HepG2 (cell line): Measurements from ENCODE around the gene DIP2C. TPM values are rescaled to one million over a fixed set of nuclear protein-coding genes. Genes with fewer than 3 reads are reported as not detected.

ENCODE experiments used
- ATAC-seq: fragments of 200-7000 bp; cut with Tn5 transposase; 3 replicates; pipeline ENCODE4 v1.9.1; 2020; ENCODE audit warnings: mild to moderate bottlenecking, moderate library complexity
- BruUV-seq: library from RNA; stranded (reverse); fragments of 400-500 nt; replicated peaks from 2 replicates; lab custom pipeline; 2021; lab: Mats Ljungman, UMichigan
- CTCF ChIA-PET: fragments of 300-600 bp; formaldehyde crosslinking; extraction: SDS; loops from one replicate; lab custom pipeline; 2021; ENCODE audit warnings: low total read pairs, inconsistent platforms, low intra/inter-chr PET ratio; lab: Yijun Ruan, JAX
- POLR2A ChIA-PET: fragments of 350-600 bp; sonication (Branson Sonifier 250); formaldehyde crosslinking; loops from one replicate; lab custom pipeline; 2020; ENCODE audit warnings: antibody characterized with exemption, inconsistent platforms; lab: Yijun Ruan, JAX
- DNase-seq: peaks from one replicate; pipeline ENCODE4 v3.0.0-alpha.2; 2015; ENCODE audit warnings: low spot score
- FAIRE-seq: peaks from 3 replicates; lab custom pipeline; 2011; peaks lifted over from hg19 to GRCh38; lab: Jason Lieb, UNC
- H2AFZ ChIP-seq: one replicate; pipeline ENCODE4 v1.6.1; 2011; ENCODE audit warnings: low read length, inconsistent platforms
- H3K27ac ChIP-seq: fragments of 300-600 bp; 3 replicates; pipeline ENCODE4 v1.8.0; 2011; ENCODE audit warnings: mixed run types, mild to moderate bottlenecking, mixed read lengths, low read length, inconsistent platforms; ENCODE audit not compliant: insufficient read depth; ENCODE audit errors: extremely low read length
- H3K27me3 ChIP-seq, 2 experiments: fragments of 200-600 bp in 1 of 2; 2 replicates in 1 of 2; 3 replicates in 1 of 2; pipeline versions ENCODE4 v1.6.0 to v1.8.0; 2011; ENCODE audit warnings: low read length in 2 of 2, mild to moderate bottlenecking in 2 of 2, moderate library complexity in 2 of 2, inconsistent platforms in 1 of 2; ENCODE audit not compliant: insufficient read depth in 2 of 2, control insufficient read depth in 1 of 2
- H3K36me3 ChIP-seq, 2 experiments: fragments of 200-600 bp in 1 of 2; replicated peaks in 1 of 2; 2 replicates in 1 of 2; 3 replicates in 1 of 2; pipeline versions ENCODE4 v1.5.1 to v1.8.0; 2011; ENCODE audit warnings: low read length in 2 of 2, inconsistent platforms in 1 of 2; ENCODE audit not compliant: insufficient read depth in 2 of 2, control insufficient read depth in 1 of 2
- H3K4me1 ChIP-seq: 2 replicates; pipeline ENCODE4 v1.5.1; 2012; ENCODE audit warnings: low read length, inconsistent platforms; ENCODE audit not compliant: insufficient read depth
- H3K4me2 ChIP-seq: 2 replicates; pipeline ENCODE4 v1.6.0; 2011; ENCODE audit warnings: low read depth, low read length, inconsistent platforms
- H3K4me3 ChIP-seq, 3 experiments: fragments of 200-600 bp in 1 of 3; sonication (generic), shearing (Covaris generic) in 1 of 3; replicated peaks in 1 of 3; 2 replicates each; pipeline ENCODE4 v1.5.1; 2011 to 2016; ENCODE audit warnings: low read length in 3 of 3, inconsistent platforms in 2 of 3, low read depth in 2 of 3, mild to moderate bottlenecking in 2 of 3, control low read depth in 1 of 3, mixed read lengths in 1 of 3; ENCODE audit not compliant: insufficient read depth in 1 of 3
- H3K79me2 ChIP-seq: one replicate; pipeline ENCODE4 v1.6.1; 2011; ENCODE audit warnings: low read length, inconsistent platforms; ENCODE audit not compliant: insufficient read depth
- H3K9ac ChIP-seq: 2 replicates; pipeline ENCODE4 v1.6.0; 2011; ENCODE audit warnings: mild to moderate bottlenecking, low read depth, low read length, inconsistent platforms; ENCODE audit not compliant: insufficient read depth
- H3K9me3 ChIP-seq: 2 replicates; pipeline ENCODE4 v1.5.1; 2012; ENCODE audit warnings: mild to moderate bottlenecking, low read length
- H4K20me1 ChIP-seq: 2 replicates; pipeline ENCODE4 v1.6.0; 2011; ENCODE audit warnings: inconsistent platforms, mild to moderate bottlenecking, low read length, moderate library complexity; ENCODE audit not compliant: insufficient read depth
- ARNT ChIP-seq: fragments of 450-650 bp; IDR thresholded peaks from 2 replicates; pipeline ENCODE4 v1.6.1; 2017
- EP300 ChIP-seq, 3 experiments: sonication (generic) in 1 of 3; formaldehyde crosslinking in 1 of 3; IDR thresholded peaks; 2 replicates each; pipeline versions ENCODE4 v1.5.1 to v1.6.1; 2011 to 2020; ENCODE audit warnings: low read depth in 2 of 3, low read length in 2 of 3, borderline replicate concordance in 1 of 3, improper control_type of control experiment in 1 of 3, mild to moderate bottlenecking in 1 of 3, missing genetic modification reagents in 1 of 3, moderate library complexity in 1 of 3
- FOXK1 ChIP-seq: sonication (generic); formaldehyde crosslinking; IDR thresholded peaks from 2 replicates; pipeline ENCODE4 v1.4.0; 2020; ENCODE audit warnings: low read depth, missing genetic modification reagents, borderline replicate concordance
- NFKB2 ChIP-seq: sonication (generic); formaldehyde crosslinking; IDR thresholded peaks from 2 replicates; pipeline ENCODE4 v1.4.0; 2020; ENCODE audit warnings: missing genetic modification reagents, borderline replicate concordance
- PCBP2 ChIP-seq: fragments of 200-400 bp; formaldehyde crosslinking; optimal IDR thresholded peaks from 2 replicates; pipeline ENCODE3; 2018; ENCODE audit warnings: low read length, low read depth; ENCODE audit not compliant: poor library complexity, severe bottlenecking
- PRDM15 ChIP-seq: sonication (generic); formaldehyde crosslinking; IDR thresholded peaks from 2 replicates; pipeline ENCODE4 v1.4.0; 2020; ENCODE audit warnings: missing genetic modification reagents
- RFXAP ChIP-seq: sonication (generic); formaldehyde crosslinking; IDR thresholded peaks from 2 replicates; pipeline ENCODE4 v1.4.0; 2020; ENCODE audit warnings: missing genetic modification reagents, borderline replicate concordance
- ZBTB37 ChIP-seq: sonication (generic); formaldehyde crosslinking; IDR thresholded peaks from 2 replicates; pipeline ENCODE4 v1.4.0; 2020; ENCODE audit warnings: mild to moderate bottlenecking, missing genetic modification reagents
- ZMYM2 ChIP-seq: sonication (generic); formaldehyde crosslinking; IDR thresholded peaks from 2 replicates; pipeline ENCODE4 v1.8.0; 2022; ENCODE audit warnings: mild to moderate bottlenecking, missing genetic modification reagents
- ZNF337 ChIP-seq: sonication (generic); formaldehyde crosslinking; IDR thresholded peaks from 2 replicates; pipeline ENCODE4 v1.5.1; 2020; ENCODE audit warnings: missing genetic modification reagents, low read depth, mild to moderate bottlenecking, borderline replicate concordance
- ZNF512B ChIP-seq: sonication (generic); formaldehyde crosslinking; IDR thresholded peaks from 2 replicates; pipeline ENCODE4 v1.5.1; 2020; ENCODE audit warnings: missing genetic modification reagents, mild to moderate bottlenecking, borderline replicate concordance
- ZNF577 ChIP-seq: sonication (generic); formaldehyde crosslinking; IDR thresholded peaks from 2 replicates; pipeline ENCODE4 v1.4.0; 2020; ENCODE audit warnings: mild to moderate bottlenecking, low read depth, missing genetic modification reagents, borderline replicate concordance
- ZNF607 ChIP-seq: sonication (generic); formaldehyde crosslinking; IDR thresholded peaks from 2 replicates; pipeline ENCODE4 v1.5.1; 2020; ENCODE audit warnings: missing genetic modification reagents, mild to moderate bottlenecking, borderline replicate concordance
- ZNF878 ChIP-seq: sonication (generic); formaldehyde crosslinking; IDR thresholded peaks from 2 replicates; pipeline ENCODE4 v1.8.1; 2023; ENCODE audit warnings: mild to moderate bottlenecking, missing genetic modification reagents, moderate library complexity
- WGBS: methylation state at CpG from one replicate; pipeline ENCODE4 v1.1.6; 2017; ENCODE audit warnings: low lambda C conversion rate; 5-methylcytosine and 5-hydroxymethylcytosine counted together
- in situ Hi-C: cut with HindIII; loops from 2 replicates; pipeline ENCODE4 v1.10.0; 2017; ENCODE audit warnings: low pct_unique_long_range_greater_than_20kb; ENCODE audit not compliant: extremely low pct_ligation_motif_present
- intact Hi-C: fragments of 100-400 bp; cut with micrococcal nuclease; formaldehyde crosslinking; loops from one replicate; pipeline ENCODE4 v1.10.0; 2022; ENCODE audit not compliant: unreplicated experiment
- polyA plus RNA-seq, 8 experiments: library from polyadenylated mRNA; depleted of rRNA in 3 of 8; stranded (reverse) in 7 of 8; unstranded in 1 of 8; fragments of >200 nt; fragmentation: Illumina TruSeq in 4 of 8; extraction: Trizol in 4 of 8; gene quantifications; 2 replicates each; pipeline versions ENCODE4 v1.2.1 to v1.2.3, GENCODE V29; 2011 to 2016; ENCODE audit warnings: low read depth in 4 of 8, missing spikeins in 1 of 8, mixed read lengths in 1 of 8; ENCODE audit not compliant: insufficient read depth in 1 of 8
- total RNA-seq, 5 experiments: library from RNA; depleted of rRNA; stranded (reverse); fragments of >200 nt; fragmentation: Illumina TruSeq; extraction: Trizol; gene quantifications; 2 replicates each; pipeline ENCODE4 v1.2.3, GENCODE V29; 2016; ENCODE audit warnings: low read depth in 1 of 5

DIP2C gene
- total and polyA plus RNA-seq, 2 of the 13 experiments (the other 11 are each of a cell fraction or from before 2014, with no cell fraction given): 2.2 to 2.7 TPM

- TF ChIP-seq ZNF512B (CRISPR knock-in tag) (no peak), ZNF878 (no peak), ZMYM2 (no peak), NFKB2 (CRISPR knock-in tag) (no peak), EP300 (IDR thresholded peaks at IDR 0.05; ENCODE audit: low read depth in 2 of 2, low read length in 2 of 2) (no peak), EP300 (CRISPR knock-in tag; IDR thresholded peaks at IDR 0.05; ENCODE audit: borderline replicate concordance) (no peak)
- TF ChIP-seq, all 625 proteins: peak for 0
Measured at GRCh38 chr10:499991-500390, 189.5 kb downstream of the DIP2C start (continued).

- H3K4me1 ChIP-seq: peaks cover 14% of the 10 kb centered on the region
- no peak overlapping the region for H2AFZ ChIP-seq
- intact Hi-C loops: no loop called here
- no peaks in the 10 kb centered on the region for H3K79me2 ChIP-seq
- in situ Hi-C loops: no loop called here
- DNase-seq (no peak), FAIRE-seq (no peak), ATAC-seq (no peak)
- no peak overlapping the region for H3K9ac ChIP-seq
- H3K9me3 ChIP-seq: no peaks in the 10 kb centered on the region
- no peak overlapping the region for H3K4me2 ChIP-seq
- H3K27ac ChIP-seq: no peak overlapping the region
- H4K20me1 ChIP-seq: 0 out of 2 replicates have a peak, but pooled peaks cover 2% of the 10 kb centered on the region
- H3K4me3 ChIP-seq: no peak overlapping the region
- CTCF ChIA-PET: no interaction called here
- no peaks in the 10 kb centered on the region for H3K27me3 ChIP-seq
- 92% methylated on average over 15 of the region's 15 CpGs for WGBS
- H3K36me3 ChIP-seq: no peaks in the 10 kb centered on the region
- no TSS peak for BruUV-seq
- POLR2A ChIA-PET: no interaction called here
- TF ChIP-seq PCBP2: no peak
- no peak for TF ChIP-seq ZNF337 (CRISPR knock-in tag)
- no peak for TF ChIP-seq RFXAP (CRISPR knock-in tag)
- TF ChIP-seq ZNF607: no peak
- TF ChIP-seq FOXK1 (CRISPR knock-in tag): no peak
- no peak for TF ChIP-seq PRDM15 (CRISPR knock-in tag)
- no peak for TF ChIP-seq ARNT
- no peak for TF ChIP-seq ZNF577 (CRISPR knock-in tag)
- no peak for TF ChIP-seq ZBTB37
Measured at GRCh38 chr10:498760-499435, 190.6 kb downstream of the DIP2C start.
